ENCODE measurements around the gene LYPD5. TPM values are rescaled to one million over a fixed set of nuclear protein-coding genes. Genes with fewer than 3 reads are reported as not detected.

LYPD5 gene
- total and polyA plus RNA-seq, 2 of the 8 experiments (the other 6 are each of a cell fraction or from before 2014, with no cell fraction given), result 0.74 to 4.3 TPM

- TF ChIP-seq HDAC2 (IDR thresholded peaks at IDR 0.05; ENCODE audit: borderline replicate concordance in 1 of 2, low read depth in 2 of 2, low read length in 2 of 2), result no peak
- TF ChIP-seq, protein P1, sequence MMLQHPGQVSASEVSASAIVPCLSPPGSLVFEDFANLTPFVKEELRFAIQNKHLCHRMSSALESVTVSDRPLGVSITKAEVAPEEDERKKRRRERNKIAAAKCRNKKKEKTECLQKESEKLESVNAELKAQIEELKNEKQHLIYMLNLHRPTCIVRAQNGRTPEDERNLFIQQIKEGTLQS (IDR thresholded peaks at IDR 0.05; ENCODE audit: insufficient read depth, low read depth, low read length), result no peak
- TF ChIP-seq CBX8 (IDR thresholded peaks at IDR 0.05; ENCODE audit: borderline replicate concordance, low read depth, low read length), result no peak
- no peak for TF ChIP-seq FOSL1 (IDR thresholded peaks at IDR 0.05; ENCODE audit: insufficient read depth, low read depth, low read length)
- TF ChIP-seq CHD1 (IDR thresholded peaks at IDR 0.05; ENCODE audit: low read depth, low read length), result no peak
- no peak for TF ChIP-seq SRF (IDR thresholded peaks at IDR 0.05; ENCODE audit: low read depth, low read length)
- TF ChIP-seq ASH2L (IDR thresholded peaks at IDR 0.05; ENCODE audit: low read length), result no peak
- TF ChIP-seq JUN (IDR thresholded peaks at IDR 0.05; ENCODE audit: low read depth, low read length), result no peak
Observed at GRCh38 chr19:43818500-43818899, 16.3 kb upstream of the LYPD5 start (continued).
